Measurements from ENCODE around the gene RAB27B.

GRCh38 chr18:54916507-54916906 is 88.2 kb downstream of the RAB27B start:
- TF ChIP-seq EP300 (IDR thresholded peaks at IDR 0.05; ENCODE audit: borderline replicate concordance in 1 of 2, control insufficient read depth in 1 of 2, low read depth in 2 of 2, low read length in 2 of 2) (no peak), FOXK2 (IDR thresholded peaks at IDR 0.05) (no peak), TCF7 (IDR thresholded peaks at IDR 0.05; ENCODE audit: borderline replicate concordance) (no peak), CTCF (IDR thresholded peaks at IDR 0.05 in 2 of 3, conservative IDR thresholded peaks at IDR 0.05 in 1 of 3; ENCODE audit: control insufficient read depth in 2 of 3, extremely low read depth in 1 of 3, insufficient read depth in 1 of 3, low read depth in 3 of 3, low read length in 3 of 3) (peak; percentile 13 to 22 (median 15); a peak in 2 of 6 replicates), SREBF2 (IDR thresholded peaks at IDR 0.05; ENCODE audit: low read length) (no peak)
